Activated CD8-positive, alpha-beta memory T cell treated with anti-CD3 and anti-CD28 coated beads, Interleukin-2, amount 50 U/mL, for 24 hours (primary cell): Measurements from ENCODE around the gene CDC45.
"Not testable (repeated sequence)": the region's sequence is repeated elsewhere in the genome, so short reads cannot be mapped to it uniquely, and the experiment has no call there.

Experiments used
- DNase-seq: peaks from one replicate; pipeline ENCODE4 v3.0.0-alpha.2; 2020; ENCODE audit errors: extremely low read depth

CDC45 gene, protein sequence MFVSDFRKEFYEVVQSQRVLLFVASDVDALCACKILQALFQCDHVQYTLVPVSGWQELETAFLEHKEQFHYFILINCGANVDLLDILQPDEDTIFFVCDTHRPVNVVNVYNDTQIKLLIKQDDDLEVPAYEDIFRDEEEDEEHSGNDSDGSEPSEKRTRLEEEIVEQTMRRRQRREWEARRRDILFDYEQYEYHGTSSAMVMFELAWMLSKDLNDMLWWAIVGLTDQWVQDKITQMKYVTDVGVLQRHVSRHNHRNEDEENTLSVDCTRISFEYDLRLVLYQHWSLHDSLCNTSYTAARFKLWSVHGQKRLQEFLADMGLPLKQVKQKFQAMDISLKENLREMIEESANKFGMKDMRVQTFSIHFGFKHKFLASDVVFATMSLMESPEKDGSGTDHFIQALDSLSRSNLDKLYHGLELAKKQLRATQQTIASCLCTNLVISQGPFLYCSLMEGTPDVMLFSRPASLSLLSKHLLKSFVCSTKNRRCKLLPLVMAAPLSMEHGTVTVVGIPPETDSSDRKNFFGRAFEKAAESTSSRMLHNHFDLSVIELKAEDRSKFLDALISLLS

DNA sequence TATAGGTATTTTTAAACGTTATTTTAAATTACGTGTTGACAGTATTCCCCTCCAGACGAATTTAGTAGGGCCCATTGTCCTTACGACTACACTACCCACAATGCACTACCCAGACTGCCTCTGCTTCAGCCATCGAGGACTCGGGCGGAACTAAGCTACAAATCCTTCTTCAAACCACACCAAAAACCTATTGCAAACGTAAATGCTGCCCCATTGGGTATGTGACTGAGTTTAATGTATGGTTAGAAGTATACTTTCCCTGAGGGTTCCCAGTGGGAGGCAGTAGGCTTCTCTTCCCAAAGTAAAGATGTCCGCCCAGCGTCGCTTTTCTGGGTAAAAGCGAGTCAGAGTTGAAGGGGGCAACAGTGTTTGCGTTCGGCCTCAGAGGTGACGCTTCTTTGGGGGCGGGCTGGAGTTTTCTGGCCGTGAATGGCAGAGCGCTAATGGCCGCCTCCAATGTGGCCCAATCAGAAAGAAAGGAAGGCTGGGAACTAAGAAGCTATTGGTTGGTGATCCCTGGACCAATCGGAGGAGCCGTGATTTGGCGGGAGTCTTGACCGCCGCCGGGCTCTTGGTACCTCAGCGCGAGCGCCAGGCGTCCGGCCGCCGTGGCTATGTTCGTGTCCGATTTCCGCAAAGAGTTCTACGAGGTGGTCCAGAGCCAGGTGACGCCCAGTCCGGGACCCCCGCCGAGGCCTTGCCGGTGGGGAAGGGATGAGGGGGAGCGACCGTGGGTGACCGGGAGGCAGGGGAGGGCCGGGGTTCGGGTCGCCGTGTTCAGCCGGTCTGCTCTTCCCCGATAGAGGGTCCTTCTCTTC lies at the start of gene CDC45:
TSS of gene CDC45 (plus strand) at position 566 of the 818 bp plus-strand sequence. CDS start at position 615, 49 bp downstream.
- DNase-seq, result peak; percentile 88

DNA sequence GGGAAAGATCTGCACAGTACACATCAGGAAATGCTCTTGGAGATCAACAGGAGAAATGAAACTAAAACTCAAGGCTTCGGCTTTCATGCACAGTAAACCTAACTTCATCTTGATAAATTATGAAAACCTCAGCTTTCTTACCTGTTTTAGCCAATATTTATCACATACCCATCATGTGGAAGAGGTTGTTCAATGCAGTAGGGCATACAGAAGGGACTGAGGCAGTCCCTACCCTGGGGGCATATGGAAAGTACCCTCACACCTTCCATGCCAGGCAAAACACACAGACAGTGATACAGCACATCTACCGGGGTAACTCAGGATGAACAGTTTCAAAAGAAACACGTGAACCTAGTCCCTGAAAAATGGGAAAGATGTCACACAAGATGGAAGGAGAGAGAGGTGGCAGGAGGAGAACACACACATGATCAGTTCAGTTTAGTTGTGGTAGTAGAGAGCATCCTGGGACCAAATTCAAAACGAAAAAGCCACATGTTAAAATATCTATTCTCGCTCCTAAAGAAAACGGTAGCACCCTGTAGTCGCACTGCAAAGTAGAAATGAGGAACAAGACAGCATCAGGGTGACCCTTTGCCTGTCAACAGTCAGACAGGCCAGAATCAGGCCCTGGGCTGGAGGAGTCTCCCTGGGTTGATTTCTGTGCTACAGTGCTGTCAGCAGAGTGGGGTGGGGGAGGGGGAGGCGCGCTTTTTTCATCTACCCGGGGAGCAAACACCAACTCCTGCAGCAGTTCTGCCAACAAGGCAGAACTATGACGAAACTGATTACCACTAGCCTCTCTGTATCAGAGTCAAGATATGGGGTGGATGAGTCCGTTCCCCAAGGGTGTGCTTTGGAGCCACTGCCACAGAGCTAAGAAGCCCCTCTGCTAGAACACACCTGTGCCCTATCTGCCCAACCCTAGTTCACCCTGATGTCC lies 49.5 kb upstream of the CDC45 start:
- no peak for DNase-seq

DNA sequence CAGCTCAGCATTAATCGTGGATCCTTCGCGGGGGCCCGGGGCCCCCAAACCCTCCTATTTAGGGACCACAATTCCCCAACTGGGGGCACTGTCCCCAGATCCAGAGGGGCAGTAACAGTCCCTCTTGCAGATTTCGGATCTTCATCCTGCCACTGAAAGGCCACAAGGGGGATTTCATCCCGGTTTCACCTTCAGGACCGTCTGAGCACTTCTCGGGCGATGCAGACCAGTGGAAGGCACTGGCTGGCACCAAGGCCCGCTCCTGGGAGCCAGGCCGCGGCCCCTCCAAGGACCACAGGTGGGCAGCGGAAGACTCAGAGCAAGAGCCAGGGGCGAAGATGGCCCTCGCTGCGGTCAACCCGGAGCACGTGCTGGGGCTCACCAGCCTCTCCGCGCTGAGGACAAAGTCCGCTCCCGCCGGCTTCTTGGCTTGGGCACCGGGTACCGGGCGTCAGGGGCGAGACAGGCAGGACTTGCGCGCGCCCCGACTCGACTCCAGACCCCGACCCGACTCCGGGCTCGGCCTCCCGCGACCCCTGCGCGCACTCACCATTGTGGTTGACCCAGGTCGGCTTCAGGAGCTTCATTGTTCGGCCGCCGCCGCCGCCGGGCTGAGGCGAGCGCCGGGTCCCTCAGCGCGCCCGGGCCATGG lies 48.7 kb upstream of the CDC45 start:
- DNase-seq, result no peak

- DNase-seq, result peak; percentile 66
These were observed 48.0 kb upstream of the CDC45 start, which contains the start of gene HIRA for GRCh38 chr22:19431649-19432132. TSS of gene HIRA (minus strand) at chr22:19431733. CDS start at chr22:19431476, 257 bp downstream.

- DNase-seq, result peak; percentile 79
These were observed 47.4 kb upstream of the CDC45 start, which contains the start of gene MRPL40 for GRCh38 chr22:19432133-19432851. TSS of gene MRPL40 (plus strand) at chr22:19432545. CDS start at chr22:19432555, 10 bp downstream.

DNA sequence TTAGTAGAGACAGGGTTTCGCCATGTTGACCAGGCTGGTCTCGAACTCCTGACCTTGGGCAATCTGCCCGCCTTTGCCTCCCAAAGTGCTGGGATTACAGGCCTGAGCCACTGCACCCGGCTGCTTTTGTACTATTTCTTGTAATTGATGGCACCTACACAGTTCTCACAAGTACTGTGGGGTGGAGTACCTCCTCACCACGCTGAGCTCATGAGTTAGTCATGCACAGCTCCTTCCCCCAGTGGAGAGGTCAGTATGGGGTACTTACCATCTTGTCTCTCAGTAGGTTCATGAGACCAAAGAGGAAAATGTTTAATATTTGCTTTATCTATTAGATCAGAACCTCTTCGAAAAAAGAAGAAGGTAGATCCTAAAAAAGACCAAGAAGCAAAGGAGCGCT lies 45.3 kb upstream of the CDC45 start:
- no peak for DNase-seq

DNA sequence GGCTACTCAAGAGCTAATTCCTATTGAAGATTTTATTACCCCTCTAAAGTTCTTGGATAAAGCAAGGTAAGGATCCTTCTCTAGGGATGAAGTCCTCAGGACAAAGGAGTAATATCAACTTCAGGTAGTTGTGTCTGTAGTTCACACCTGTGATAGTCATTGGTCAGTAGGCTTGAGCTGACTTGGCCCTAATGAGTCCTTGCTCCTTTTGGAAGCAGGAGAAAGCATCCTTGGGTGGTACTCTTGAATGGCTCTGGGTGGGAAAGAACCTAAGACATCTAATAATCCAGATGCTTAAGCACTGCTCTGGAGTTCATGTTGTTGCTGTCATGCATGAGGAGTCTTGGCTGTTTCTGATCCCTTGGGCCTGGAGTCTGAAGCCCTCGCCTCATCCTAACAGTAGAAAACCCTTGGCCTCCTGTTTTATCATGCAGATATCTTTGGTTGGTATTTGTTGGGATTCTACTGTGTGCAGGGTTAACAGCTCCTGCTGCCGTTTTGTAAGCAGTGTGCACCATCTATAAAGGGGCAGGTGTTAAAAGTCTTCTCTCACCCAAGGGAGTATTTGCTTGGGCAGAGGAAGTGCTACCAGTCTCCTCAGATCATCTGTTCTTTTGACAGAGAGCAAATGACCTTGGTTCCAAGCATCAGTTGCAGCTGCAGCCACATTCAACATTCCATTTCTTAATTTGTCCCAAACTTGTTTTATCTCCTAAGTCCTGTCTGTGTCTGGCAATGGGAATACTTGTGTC lies 44.7 kb upstream of the CDC45 start:
- no peak for DNase-seq

- not testable (repeated sequence) for DNase-seq
These were observed 43.1 kb upstream of the CDC45 start for GRCh38 chr22:19436444-19437161.

- DNase-seq, result no peak
These were observed 41.4 kb upstream of the CDC45 start for GRCh38 chr22:19438298-19438697.

GRCh38 chr22:19440411-19441195 lies 39.1 kb upstream of the CDC45 start:
- no peak for DNase-seq

- DNase-seq, result no peak
These were observed 37.6 kb upstream of the CDC45 start for GRCh38 chr22:19442166-19442565.

GRCh38 chr22:19443544-19444211 lies 36.0 kb upstream of the CDC45 start:
- no peak for DNase-seq

GRCh38 chr22:19445279-19445982 lies 34.3 kb upstream of the CDC45 start:
- DNase-seq, result not testable (repeated sequence)

DNA sequence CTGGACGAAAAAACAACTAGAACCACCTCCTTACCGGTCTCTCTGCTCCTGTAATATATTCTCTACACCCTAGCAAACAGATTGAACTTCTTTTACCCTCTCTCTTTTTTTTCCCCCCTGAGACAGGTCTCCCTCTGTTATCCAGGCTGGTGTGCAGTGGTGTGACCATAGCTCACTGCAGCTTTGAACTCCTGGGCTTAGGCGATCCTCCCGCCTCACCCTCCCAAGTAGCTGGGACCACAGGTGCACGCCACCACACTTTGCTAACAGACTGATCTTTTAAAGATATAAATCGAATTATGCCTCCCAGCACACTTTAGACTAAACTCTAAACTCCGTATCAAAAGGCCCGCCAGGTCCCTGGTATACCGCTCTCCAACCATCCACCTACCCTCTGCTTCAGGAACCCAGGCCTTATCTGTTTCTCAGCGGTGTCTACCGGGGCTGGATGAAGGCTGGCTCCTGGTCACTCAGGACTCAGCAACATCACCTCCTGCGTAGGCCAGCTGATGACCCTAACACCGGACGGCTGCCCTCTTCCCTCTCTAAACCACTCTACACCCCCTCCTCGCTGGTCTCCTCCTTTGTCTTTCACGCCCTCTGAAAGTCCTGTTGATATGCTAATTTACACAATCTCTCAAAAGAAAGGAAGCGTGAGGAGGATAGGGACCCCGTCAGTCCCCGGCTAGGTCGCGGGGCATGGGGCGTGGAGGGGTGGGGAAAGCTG lies 33.0 kb upstream of the CDC45 start:
- DNase-seq, result no peak

DNA sequence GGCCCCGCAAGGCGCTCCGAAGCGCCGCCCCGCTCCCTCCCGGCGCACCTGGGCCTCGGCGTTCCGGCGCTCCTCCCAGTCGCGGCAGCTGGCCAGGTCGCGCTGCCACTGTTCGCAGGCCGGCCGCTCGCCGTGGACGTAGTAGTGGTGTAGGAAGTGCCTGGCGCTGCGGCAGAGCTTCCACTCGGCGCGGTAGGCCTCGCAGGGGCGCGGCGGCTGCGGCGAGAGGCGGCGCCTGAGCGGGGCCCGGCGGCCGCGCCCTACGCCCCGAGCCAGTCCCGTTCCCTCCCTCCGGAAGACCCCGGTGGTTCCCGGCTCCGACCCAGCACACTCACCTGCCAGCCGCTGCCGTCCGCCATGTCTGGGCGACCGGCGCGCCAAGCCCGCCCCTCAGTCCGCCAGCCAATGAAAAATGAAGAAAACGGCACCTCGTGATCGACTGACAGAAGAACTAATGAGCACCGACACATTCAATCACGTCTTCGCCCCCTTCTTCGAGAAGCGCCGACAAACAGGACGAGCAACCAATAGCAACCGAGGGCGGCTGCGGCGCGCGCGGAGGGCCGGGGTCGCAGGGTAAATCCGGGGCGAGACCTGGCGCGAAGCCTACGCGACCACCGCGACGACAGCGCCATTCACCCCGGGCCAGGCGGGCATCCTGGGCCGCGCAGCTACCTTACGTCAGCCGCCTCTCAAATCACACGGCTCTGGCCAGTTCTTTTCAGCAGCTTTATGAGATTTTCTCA lies 32.2 kb upstream of the CDC45 start, which contains the start of gene C22orf39:
TSS of gene C22orf39 (minus strand) at position 382 of the 746 bp plus-strand sequence. CDS start at position 359, 23 bp downstream.
- peak; percentile 68 for DNase-seq
